OCI-LY1 (cell line): ENCODE data around the gene NKAIN2.

Source experiments
- H2AFZ ChIP-seq: fragments of 200-600 bp; sonication (generic), shearing (Covaris generic); 2 replicates; pipeline ENCODE4 v1.6.0; 2014; ENCODE audit warnings: antibody characterized with exemption, mild to moderate bottlenecking, low read length
- H3F3A ChIP-seq: fragments of 200-600 bp; sonication (generic), shearing (Covaris generic); 2 replicates; pipeline ENCODE4 v1.6.0; 2014; ENCODE audit warnings: mild to moderate bottlenecking, antibody characterized with exemption, low read length, moderate library complexity; ENCODE audit not compliant: insufficient read depth
- H3K27ac ChIP-seq: fragments of 200-600 bp; sonication (generic); 2 replicates; pipeline ENCODE4 v1.5.1; 2014; ENCODE audit warnings: low read length, mixed run types, mild to moderate bottlenecking, low read depth; ENCODE audit not compliant: poor library complexity, severe bottlenecking
- H3K27me3 ChIP-seq: fragments of 200-600 bp; sonication (generic); 2 replicates; pipeline ENCODE4 v1.6.0; 2014; ENCODE audit warnings: antibody characterized with exemption, mild to moderate bottlenecking, low read length, moderate library complexity; ENCODE audit not compliant: insufficient read depth
- H3K36me3 ChIP-seq: fragments of 200-600 bp; sonication (generic); 2 replicates; pipeline ENCODE4 v1.6.1; 2014; ENCODE audit warnings: mild to moderate bottlenecking, antibody characterized with exemption, low read length, moderate library complexity, mixed read lengths; ENCODE audit not compliant: insufficient read depth
- H3K4me1 ChIP-seq: fragments of 200-600 bp; sonication (generic); 2 replicates; pipeline ENCODE4 v1.5.1; 2014; ENCODE audit warnings: mild to moderate bottlenecking, low read length, moderate library complexity; ENCODE audit not compliant: insufficient read depth, severe bottlenecking
- H3K4me2 ChIP-seq: fragments of 200-600 bp; sonication (generic), shearing (Covaris generic); 2 replicates; pipeline ENCODE4 v1.6.1; 2014; ENCODE audit warnings: low read length
- H3K4me3 ChIP-seq: fragments of 200-600 bp; sonication (generic); 2 replicates; pipeline ENCODE4 v1.5.1; 2014; ENCODE audit warnings: low read length, low read depth, mild to moderate bottlenecking, mixed read lengths; ENCODE audit not compliant: poor library complexity, severe bottlenecking
- H3K79me2 ChIP-seq: fragments of 200-600 bp; shearing (Covaris generic); 2 replicates; pipeline ENCODE4 v1.6.1; 2016; ENCODE audit warnings: mixed run types, low read length, mixed read lengths; ENCODE audit not compliant: insufficient read depth
- H3K9ac ChIP-seq: fragments of 200-600 bp; sonication (generic), shearing (Covaris generic); 2 replicates; pipeline ENCODE4 v1.6.1; 2014; ENCODE audit warnings: mild to moderate bottlenecking, low read length, mixed read lengths
- H3K9me2 ChIP-seq: fragments of 200-600 bp; sonication (generic), shearing (Covaris generic); 2 replicates; pipeline ENCODE4 v1.6.1; 2014; ENCODE audit warnings: low read depth, mild to moderate bottlenecking, low read length, mixed read lengths
- H3K9me3 ChIP-seq: fragments of 200-600 bp; shearing (Covaris generic); 2 replicates; pipeline ENCODE4 v1.6.1; 2014; ENCODE audit warnings: low read length, mixed read lengths
- H4K20me1 ChIP-seq: fragments of 200-600 bp; sonication (generic), shearing (Covaris generic); 2 replicates; pipeline ENCODE4 v1.6.0; 2016; ENCODE audit warnings: mild to moderate bottlenecking, low read length; ENCODE audit not compliant: insufficient read depth
- CTCF ChIP-seq: fragments of 200-600 bp; sonication (generic), shearing (Covaris generic); IDR thresholded peaks from 2 replicates; pipeline ENCODE4 v1.5.1; 2017; ENCODE audit warnings: mild to moderate bottlenecking, antibody characterized with exemption, low read length, moderate library complexity, mixed read lengths
- EZH2 ChIP-seq: fragments of 200-600 bp; sonication (generic), shearing (Covaris generic); IDR thresholded peaks from 2 replicates; pipeline ENCODE4 v1.8.0; 2017; ENCODE audit warnings: borderline replicate concordance, mixed run types, mild to moderate bottlenecking, antibody characterized with exemption, low read length, moderate library complexity, mixed read lengths

NKAIN2 gene

DNA sequence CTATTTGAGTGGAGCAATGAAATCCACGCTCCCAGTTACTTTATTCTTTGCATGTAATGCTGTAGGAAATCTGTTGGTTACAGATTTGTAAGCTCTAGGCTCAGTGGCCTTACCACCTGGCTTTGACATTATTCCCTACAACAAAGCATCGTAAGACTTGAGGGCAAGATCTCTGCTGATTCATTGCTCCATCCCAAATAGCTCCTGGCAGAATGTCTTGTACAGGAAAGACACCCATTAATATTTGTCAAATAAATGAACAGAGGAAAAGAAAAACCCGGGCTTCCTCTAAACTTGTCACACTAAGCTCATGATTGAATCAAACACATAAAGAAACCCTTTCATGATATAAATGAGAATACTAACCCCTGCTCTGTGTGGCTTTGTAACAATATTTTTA is 801.1 kb downstream of the NKAIN2 start:
- no peaks in the 10 kb centered on the region for H4K20me1 ChIP-seq
- no peak overlapping the region for H2AFZ ChIP-seq
- no peak overlapping the region for H3K27ac ChIP-seq
- no peaks in the 10 kb centered on the region for H3K79me2 ChIP-seq
- no peaks in the 10 kb centered on the region for H3K4me1 ChIP-seq
- no peaks in the 10 kb centered on the region for H3F3A ChIP-seq
- H3K4me3 ChIP-seq = no peak overlapping the region
- H3K27me3 ChIP-seq = no peaks in the 10 kb centered on the region
- H3K9me2 ChIP-seq = no peaks in the 10 kb centered on the region
- no peak overlapping the region for H3K4me2 ChIP-seq
- H3K9ac ChIP-seq = no peak overlapping the region
- H3K36me3 ChIP-seq = no peaks in the 10 kb centered on the region
- TF ChIP-seq EZH2 (no peak), CTCF (no peak)
- H3K9me3 ChIP-seq = no peaks in the 10 kb centered on the region

- Histone ChIP-seq H3K36me3 (no peaks in the 10 kb centered on the region), H2AFZ (no peak overlapping the region), H3K9me3 (no peaks in the 10 kb centered on the region), H3K4me2 (no peak overlapping the region), H3K9ac (no peak overlapping the region), H3K79me2 (no peaks in the 10 kb centered on the region), H3K9me2 (no peaks in the 10 kb centered on the region), H3K4me1 (no peaks in the 10 kb centered on the region), H3F3A (no peaks in the 10 kb centered on the region), H3K27ac (no peak overlapping the region), H3K27me3 (no peaks in the 10 kb centered on the region), H4K20me1 (no peaks in the 10 kb centered on the region), H3K4me3 (no peak overlapping the region)
- TF ChIP-seq CTCF (no peak), EZH2 (no peak)
Measured at GRCh38 chr6:124607119-124607627, 803.5 kb downstream of the NKAIN2 start.

DNA sequence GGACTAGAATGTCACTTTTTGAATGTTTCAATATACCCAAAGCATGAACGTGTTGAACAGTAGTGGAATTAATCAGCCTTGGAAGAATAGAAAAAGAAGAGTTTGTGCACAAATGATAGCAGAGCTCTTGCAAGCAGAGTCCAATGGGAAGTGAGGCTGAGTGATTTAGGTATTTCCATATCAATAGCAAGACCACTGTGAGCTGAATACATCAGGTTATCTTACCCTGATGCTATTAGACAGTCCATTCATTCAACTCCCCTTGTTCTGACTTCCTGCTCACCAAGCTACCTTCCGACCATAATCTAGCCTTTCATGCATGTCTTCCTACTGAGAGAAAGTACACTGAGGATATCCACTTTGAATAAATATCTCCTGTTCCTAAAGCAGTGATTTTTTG is 809.4 kb downstream of the NKAIN2 start:
- Histone ChIP-seq H3K4me3 (no peak overlapping the region), H3K4me1 (no peaks in the 10 kb centered on the region), H4K20me1 (no peaks in the 10 kb centered on the region), H3K9ac (no peak overlapping the region), H3F3A (no peaks in the 10 kb centered on the region), H3K27me3 (no peaks in the 10 kb centered on the region), H3K79me2 (no peaks in the 10 kb centered on the region), H3K9me2 (no peaks in the 10 kb centered on the region), H2AFZ (no peak overlapping the region), H3K4me2 (no peak overlapping the region), H3K9me3 (no peaks in the 10 kb centered on the region), H3K27ac (no peak overlapping the region), H3K36me3 (no peaks in the 10 kb centered on the region)
- TF ChIP-seq EZH2 = no peak
- no peak for TF ChIP-seq CTCF
